Spinal cord (tissue), 10 donors: ENCODE results near the gene RAP1GAP2. TPM values are rescaled to one million over a fixed set of nuclear protein-coding genes. Genes with fewer than 3 reads are reported as not detected.
"Not testable (repeated sequence)": the region's sequence is repeated elsewhere in the genome, so short reads cannot be mapped to it uniquely, and the experiment has no call there.

Experiments used
- DNase-seq, 6 donors: peaks; one replicate each; pipeline versions ENCODE4 v3.0.0 to v3.0.0-alpha.2; 2013 to 2015; ENCODE audit warnings: low spot score in 6 of 6, low read depth in 4 of 6
- H3K27ac ChIP-seq: one replicate; pipeline ENCODE4 v1.5.1; 2013; ENCODE audit warnings: low read depth, low read length, control low read depth
- H3K27me3 ChIP-seq: one replicate; pipeline ENCODE4 v1.6.1; 2013; ENCODE audit warnings: low read length; ENCODE audit not compliant: control insufficient read depth, insufficient read depth
- H3K36me3 ChIP-seq: one replicate; pipeline ENCODE4 v1.6.1; 2013; ENCODE audit warnings: low read length; ENCODE audit not compliant: control insufficient read depth, insufficient read depth
- H3K4me1 ChIP-seq: one replicate; pipeline ENCODE4 v1.6.1; 2013; ENCODE audit warnings: low read length; ENCODE audit not compliant: control insufficient read depth, insufficient read depth
- H3K4me3 ChIP-seq: one replicate; pipeline ENCODE4 v1.5.1; 2013; ENCODE audit warnings: low read depth, low read length, control low read depth
- H3K9me3 ChIP-seq: one replicate; pipeline ENCODE4 v1.6.1; 2013; ENCODE audit warnings: low read length; ENCODE audit not compliant: control insufficient read depth, insufficient read depth
- WGBS: methylation state at CpG from one replicate; pipeline ENCODE4 v1.1.5; 2013; ENCODE audit warnings: missing lambda C conversion rate; ENCODE audit not compliant: insufficient coverage; 5-methylcytosine and 5-hydroxymethylcytosine counted together
- polyA plus RNA-seq, 2 donors: library from polyadenylated mRNA; unstranded; fragments of 120-200 nt; gene quantifications; one replicate each; pipeline ENCODE4 v1.2.1, GENCODE V29; 2013; ENCODE audit not compliant: insufficient read length in 2 of 2
- total RNA-seq, 2 donors: library from RNA; depleted of rRNA in 1 of 2; stranded (reverse); fragments of 120-200 nt in 1 of 2; fragments of >200 nt in 1 of 2; gene quantifications; one replicate each; pipeline versions ENCODE4 v1.2.3 to v1.2.4, GENCODE V29; 2013 to 2014
- donor health status: healthy.

The RAP1GAP2 gene
- total and polyA plus RNA-seq, 4 donors: 7.4 to 22.0 (median 16.1) TPM

GRCh38 chr17:2805961-2806360 lies 9.7 kb downstream of the RAP1GAP2 start:
- no peaks in the 10 kb centered on the region for H3K9me3 ChIP-seq
- H3K36me3 ChIP-seq: peaks cover 15% of the 10 kb centered on the region
- no peak for DNase-seq
- no peaks in the 10 kb centered on the region for H3K4me1 ChIP-seq
- H3K27ac ChIP-seq: no peak overlapping the region
- H3K27me3 ChIP-seq: no peaks in the 10 kb centered on the region
- H3K4me3 ChIP-seq: no peak overlapping the region
- WGBS: 83% methylated on average over 1 of the region's 3 CpGs

GRCh38 chr17:2808367-2809335 lies 12.4 kb downstream of the RAP1GAP2 start:
- H3K36me3 ChIP-seq: peaks cover 15% of the 10 kb centered on the region
- DNase-seq: no peak
- no peak overlapping the region for H3K4me3 ChIP-seq
- WGBS: 89% methylated on average over 27 of the region's 30 CpGs
- H3K27me3 ChIP-seq: no peaks in the 10 kb centered on the region
- H3K4me1 ChIP-seq: peaks cover 5% of the 10 kb centered on the region
- no peak overlapping the region for H3K27ac ChIP-seq
- no peaks in the 10 kb centered on the region for H3K9me3 ChIP-seq

GRCh38 chr17:2809337-2809736 lies 13.1 kb downstream of the RAP1GAP2 start:
- Histone ChIP-seq H3K4me1 (peaks cover 5% of the 10 kb centered on the region), H3K4me3 (no peak overlapping the region)

GRCh38 chr17:2814049-2814448 lies 17.8 kb downstream of the RAP1GAP2 start:
- WGBS: 68% methylated on average over 5 of the region's 5 CpGs
- H3K27ac ChIP-seq: no peak overlapping the region
- DNase-seq: no peak
- H3K4me1 ChIP-seq: peaks cover 7% of the 10 kb centered on the region
- H3K4me3 ChIP-seq: no peak overlapping the region
- H3K27me3 ChIP-seq: no peaks in the 10 kb centered on the region
- peaks cover under 1% of the 10 kb centered on the region for H3K36me3 ChIP-seq
- H3K9me3 ChIP-seq: no peaks in the 10 kb centered on the region

More at GRCh38 chr17:2809337-2809736, 13.1 kb downstream of the RAP1GAP2 start:
- Histone ChIP-seq H3K9me3 (no peaks in the 10 kb centered on the region), H3K27ac (no peak overlapping the region), H3K27me3 (no peaks in the 10 kb centered on the region), H3K36me3 (peaks cover 14% of the 10 kb centered on the region)
- DNase-seq: no peak
- 95% methylated on average over 10 of the region's 14 CpGs for WGBS

- Histone ChIP-seq H3K9me3 (no peaks in the 10 kb centered on the region), H3K27ac (no peak overlapping the region), H3K4me1 (peaks cover 7% of the 10 kb centered on the region), H3K36me3 (no peaks in the 10 kb centered on the region), H3K27me3 (no peaks in the 10 kb centered on the region), H3K4me3 (no peak overlapping the region)
- 52% methylated on average over 21 of the region's 27 CpGs for WGBS
- no peak for DNase-seq
Observed at GRCh38 chr17:2814481-2815341, 18.5 kb downstream of the RAP1GAP2 start.

GRCh38 chr17:2815781-2816185 lies 19.5 kb downstream of the RAP1GAP2 start:
- no peaks in the 10 kb centered on the region for H3K27me3 ChIP-seq
- H3K9me3 ChIP-seq: no peaks in the 10 kb centered on the region
- 75% methylated on average over 12 of the region's 17 CpGs for WGBS
- H3K27ac ChIP-seq: no peak overlapping the region
- H3K4me1 ChIP-seq: peaks cover 7% of the 10 kb centered on the region
- H3K36me3 ChIP-seq: no peaks in the 10 kb centered on the region
- peak in 1 of 6 donors; percentile 45 for DNase-seq
- H3K4me3 ChIP-seq: no peak overlapping the region

- peaks cover 7% of the 10 kb centered on the region for H3K4me1 ChIP-seq
- WGBS: 86% methylated on average over 2 of the region's 4 CpGs
- no peaks in the 10 kb centered on the region for H3K27me3 ChIP-seq
- no peak overlapping the region for H3K4me3 ChIP-seq
- no peaks in the 10 kb centered on the region for H3K9me3 ChIP-seq
- no peaks in the 10 kb centered on the region for H3K36me3 ChIP-seq
- no peak for DNase-seq
- no peak overlapping the region for H3K27ac ChIP-seq
Observed at GRCh38 chr17:2816688-2817087, 20.4 kb downstream of the RAP1GAP2 start.

GRCh38 chr17:2819294-2819693 lies 23.1 kb downstream of the RAP1GAP2 start:
- H3K27ac ChIP-seq, H3K27me3 ChIP-seq, H3K4me1 ChIP-seq, DNase-seq, H3K4me3 ChIP-seq, H3K9me3 ChIP-seq, H3K36me3 ChIP-seq: not testable (repeated sequence)
- 100% methylated on average over 1 of the region's 5 CpGs for WGBS

- Histone ChIP-seq H3K4me3 (no peak overlapping the region), H3K4me1 (peaks cover 3% of the 10 kb centered on the region), H3K36me3 (no peaks in the 10 kb centered on the region), H3K27ac (no peak overlapping the region), H3K9me3 (no peaks in the 10 kb centered on the region), H3K27me3 (no peaks in the 10 kb centered on the region)
- DNase-seq: no peak
- 93% methylated on average over 5 of the region's 11 CpGs for WGBS
Observed at GRCh38 chr17:2819921-2820501, 23.8 kb downstream of the RAP1GAP2 start.
